NCI-H460 (cell line): ENCODE results near the gene FAM200B. TPM values are rescaled to one million over a fixed set of nuclear protein-coding genes. Genes with fewer than 3 reads are reported as not detected.

Experiments
- DNase-seq: peaks from one replicate; pipeline ENCODE4 v3.0.0-alpha.2; 2016; ENCODE audit warnings: low read depth; ENCODE audit errors: extremely low read depth
- total RNA-seq: library from RNA; depleted of rRNA; stranded (reverse); fragments of >200 nt; shearing (Covaris generic); gene quantifications from 2 replicates; pipeline ENCODE4 v1.2.3, GENCODE V29; 2014

Gene FAM200B
- total RNA-seq, 1 experiment from 2014 or later: 57.2 TPM

GRCh38 chr4:15667006-15667405 lies 14.6 kb upstream of the FAM200B start:
- DNase-seq: no peak

GRCh38 chr4:15668566-15669435 lies 12.8 kb upstream of the FAM200B start:
- no peak for DNase-seq

- no peak for DNase-seq
These were observed 11.1 kb upstream of the FAM200B start for GRCh38 chr4:15670576-15670975.

GRCh38 chr4:15672101-15672500 lies 9.5 kb upstream of the FAM200B start:
- no peak for DNase-seq

- DNase-seq: no peak
These were observed 8.3 kb upstream of the FAM200B start for GRCh38 chr4:15673337-15673736.

- DNase-seq: no peak
These were observed 7.6 kb upstream of the FAM200B start for GRCh38 chr4:15674046-15674445.

GRCh38 chr4:15674926-15675325 lies 6.7 kb upstream of the FAM200B start:
- DNase-seq: no peak

GRCh38 chr4:15675356-15675755 lies 6.3 kb upstream of the FAM200B start:
- no peak for DNase-seq

GRCh38 chr4:15676039-15676438 lies 5.6 kb upstream of the FAM200B start:
- no peak for DNase-seq

GRCh38 chr4:15676899-15677298 lies 4.7 kb upstream of the FAM200B start:
- no peak for DNase-seq

- no peak for DNase-seq
These were observed 4.1 kb upstream of the FAM200B start for GRCh38 chr4:15677507-15677988.

- no peak for DNase-seq
These were observed 608 bp upstream of the FAM200B start for GRCh38 chr4:15681067-15681371.

- DNase-seq: no peak
These were observed 865 bp downstream of the FAM200B start for GRCh38 chr4:15682242-15683142.

GRCh38 chr4:15683143-15683495 lies 1.5 kb downstream of the FAM200B start:
- no peak for DNase-seq

- no peak for DNase-seq
These were observed 2.9 kb downstream of the FAM200B start for GRCh38 chr4:15684498-15684897.

- DNase-seq: no peak
These were observed 6.4 kb downstream of the FAM200B start for GRCh38 chr4:15688051-15688450.

GRCh38 chr4:15689540-15689939 lies 7.9 kb downstream of the FAM200B start:
- no peak for DNase-seq

- DNase-seq: peak; percentile 90
These were observed 8.6 kb downstream of the FAM200B start for GRCh38 chr4:15690020-15690809.

- DNase-seq: peak; percentile 52
These were observed 9.9 kb downstream of the FAM200B start for GRCh38 chr4:15691346-15692135.

- no peak for DNase-seq
These were observed 11.0 kb downstream of the FAM200B start for GRCh38 chr4:15692602-15693001.
